Limb (tissue), 2 donors: ENCODE measurements around the gene KDM4C.

Source experiments
- DNase-seq, 2 donors: peaks; one replicate each; pipeline ENCODE4 v3.0.0-alpha.2; 2016; ENCODE audit errors: extremely low spot score in 2 of 2

Gene KDM4C

GRCh38 chr9:7205806-7206205, 448.0 kb downstream of the KDM4C start:
- DNase-seq = no peak

- DNase-seq = no peak
Observed at GRCh38 chr9:7206221-7206758, 448.5 kb downstream of the KDM4C start.

DNA sequence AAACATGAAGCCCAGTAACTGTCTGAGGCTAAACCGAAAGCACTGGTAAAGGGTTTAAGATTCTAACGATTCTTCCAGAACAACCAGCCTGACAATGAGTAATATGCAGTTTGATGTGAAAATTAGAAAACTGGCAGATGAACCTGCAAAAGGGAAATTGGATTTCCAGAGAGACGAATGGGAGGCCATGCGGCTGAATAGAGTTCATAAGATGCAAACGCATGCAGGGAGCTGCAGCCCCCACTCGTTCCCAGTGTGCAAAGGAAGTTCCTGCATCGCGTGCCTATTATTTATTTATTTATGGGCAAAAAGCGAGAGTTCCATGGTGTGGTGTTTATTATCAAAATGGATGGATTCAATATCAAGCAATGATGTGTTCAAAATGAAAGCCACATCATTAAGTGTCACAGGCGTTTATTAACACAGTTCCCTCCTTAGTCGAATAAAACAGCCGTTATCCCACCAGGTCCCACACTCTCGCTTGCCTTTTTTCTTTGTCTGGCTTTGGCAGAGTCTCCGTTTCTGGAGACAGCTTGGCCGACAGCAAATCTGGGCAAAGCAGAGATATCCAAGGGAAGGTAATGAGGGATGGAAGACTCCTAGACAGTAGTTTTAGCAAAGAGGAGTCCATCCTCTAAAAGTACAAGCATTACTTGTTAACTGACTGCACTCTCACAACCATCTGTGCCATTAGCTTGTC, 451.4 kb downstream of the KDM4C start:
- no peak for DNase-seq

- DNase-seq = no peak
Observed at GRCh38 chr9:7209990-7210389, 452.2 kb downstream of the KDM4C start.

- DNase-seq = no peak
Observed at GRCh38 chr9:7210854-7211637, 453.3 kb downstream of the KDM4C start.

- DNase-seq = no peak
Observed at GRCh38 chr9:7211657-7212056, 453.9 kb downstream of the KDM4C start.

DNA sequence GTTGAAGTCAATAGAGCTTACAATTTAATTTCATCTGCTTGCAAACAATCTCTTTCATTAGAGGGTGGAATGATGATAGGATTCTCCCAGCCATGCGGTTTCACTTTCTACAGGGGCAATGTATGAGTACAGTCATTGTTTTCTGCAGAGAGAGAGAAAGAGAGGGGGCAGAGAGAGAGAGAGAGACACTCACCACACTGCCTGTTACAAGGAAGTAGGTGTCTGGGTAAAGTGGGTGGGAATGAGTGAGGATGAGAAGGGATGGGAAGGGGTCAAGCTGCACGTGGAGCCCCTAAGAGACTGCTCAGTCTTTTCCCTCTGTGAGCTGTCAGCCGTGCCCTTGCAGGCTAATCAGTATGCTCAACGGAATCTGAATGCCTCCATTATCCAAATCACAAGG, 454.3 kb downstream of the KDM4C start:
- DNase-seq = no peak

DNA sequence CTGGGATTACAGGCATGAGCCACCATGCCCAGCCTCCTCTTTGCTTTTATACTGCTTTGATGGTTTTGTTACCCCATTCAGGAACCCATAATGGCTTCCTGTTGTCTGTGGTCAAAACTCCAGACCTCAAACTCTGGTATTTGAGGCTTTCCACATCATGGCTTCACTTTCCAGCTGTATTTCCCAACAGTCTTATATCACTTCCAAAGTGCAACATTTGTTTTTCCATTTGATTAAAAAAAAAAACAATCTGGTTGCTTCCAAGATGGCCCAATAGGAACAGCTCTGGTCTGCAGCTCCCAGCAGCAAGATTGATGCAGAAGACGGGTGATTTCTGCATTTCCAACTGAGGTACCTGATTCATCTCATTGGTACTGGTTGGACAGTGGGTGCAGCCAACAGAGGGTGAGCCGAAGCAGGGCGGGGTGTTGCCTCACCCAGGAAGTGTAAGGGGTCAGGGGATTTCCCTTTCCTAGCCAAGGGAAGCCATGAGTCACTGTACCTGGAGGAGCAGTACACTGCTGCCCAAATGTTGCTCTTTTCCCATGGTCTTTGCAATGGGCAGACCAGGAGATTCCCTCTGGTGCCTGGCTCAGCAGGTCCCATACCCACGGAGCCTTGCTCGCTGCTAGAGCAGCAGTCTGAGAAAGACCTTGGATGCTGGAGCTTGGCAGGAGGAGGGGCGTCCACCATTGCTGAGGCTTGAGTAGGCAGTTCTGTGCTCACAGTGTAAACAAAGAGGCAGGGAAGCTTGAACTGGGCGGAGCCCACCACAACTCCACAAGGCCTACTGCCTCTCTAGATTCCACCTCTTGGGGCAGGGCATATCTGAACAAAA, 458.4 kb downstream of the KDM4C start:
- DNase-seq = no peak

- no peak for DNase-seq
Observed at GRCh38 chr9:7223981-7224380, 466.2 kb downstream of the KDM4C start.
